A673 (cell line): ENCODE data around the gene NHERF2. TPM values are rescaled to one million over a fixed set of nuclear protein-coding genes. Genes with fewer than 3 reads are reported as not detected.

Experiments
- BruUV-seq: library from RNA; stranded (reverse); fragments of 400-500 nt; replicated peaks from 2 replicates; lab custom pipeline; 2021; lab: Mats Ljungman, UMichigan
- CTCF ChIA-PET: fragments of 300-600 bp; sonication (Branson Sonifier 250); formaldehyde crosslinking; loops from one replicate; lab custom pipeline; 2022; ENCODE audit warnings: antibody characterized with exemption; lab: Charles Lee
- POLR2A ChIA-PET: fragments of 300-600 bp; sonication (Branson Sonifier 250); formaldehyde crosslinking; loops from one replicate; lab custom pipeline; 2022; ENCODE audit warnings: antibody characterized with exemption; ENCODE audit not compliant: low non-redundant PET; lab: Charles Lee
- DNase-seq: peaks from one replicate; pipeline ENCODE4 v3.0.0-alpha.2; 2015; ENCODE audit warnings: low spot score
- H3K27ac ChIP-seq: fragments of 200-600 bp; sonication (generic); 2 replicates; pipeline ENCODE4 v1.5.1; 2016; ENCODE audit warnings: mixed run types, low read depth, mild to moderate bottlenecking, mixed read lengths, antibody characterized with exemption, low read length; ENCODE audit not compliant: poor library complexity, severe bottlenecking
- H3K27me3 ChIP-seq: fragments of 200-600 bp; sonication (generic); replicated peaks from 2 replicates; pipeline ENCODE4 v1.6.1; 2017; ENCODE audit warnings: mixed run types, low read depth, mild to moderate bottlenecking, mixed read lengths, antibody characterized with exemption, low read length; ENCODE audit not compliant: insufficient read depth, poor library complexity
- H3K36me3 ChIP-seq: fragments of 200-600 bp; sonication (generic); 2 replicates; pipeline ENCODE4 v1.6.1; 2016; ENCODE audit warnings: mixed run types, mild to moderate bottlenecking, mixed read lengths, antibody characterized with exemption, low read length; ENCODE audit not compliant: insufficient read depth, poor library complexity, severe bottlenecking
- H3K4me1 ChIP-seq: fragments of 200-600 bp; sonication (generic); 2 replicates; pipeline ENCODE4 v1.6.1; 2017; ENCODE audit warnings: mixed run types, mild to moderate bottlenecking, mixed read lengths, antibody characterized with exemption, low read length; ENCODE audit not compliant: insufficient read depth, poor library complexity, severe bottlenecking
- H3K4me3 ChIP-seq: fragments of 200-600 bp; sonication (generic); 2 replicates; pipeline ENCODE4 v1.5.1; 2016; ENCODE audit warnings: low read depth, mixed run types, mild to moderate bottlenecking, mixed read lengths, low read length; ENCODE audit not compliant: poor library complexity, severe bottlenecking
- H3K9me3 ChIP-seq: fragments of 200-600 bp; sonication (generic); 2 replicates; pipeline ENCODE4 v1.6.1; 2016; ENCODE audit warnings: mixed run types, low read depth, mild to moderate bottlenecking, mixed read lengths, antibody characterized with exemption, low read length; ENCODE audit not compliant: poor library complexity, severe bottlenecking
- CTCF ChIP-seq: fragments of 300-800, 200-600 bp; sonication (generic); conservative IDR thresholded peaks from 2 replicates; pipeline ENCODE4 v1.5.1; 2017; ENCODE audit warnings: low read depth, mild to moderate bottlenecking, antibody characterized with exemption, low read length, moderate library complexity, mixed read lengths
- EZH2 ChIP-seq: fragments of 200-600 bp; sonication (generic); IDR thresholded peaks from 2 replicates; pipeline ENCODE4 v1.6.1; 2017; ENCODE audit warnings: borderline replicate concordance, low read depth, mild to moderate bottlenecking, mixed read lengths, antibody characterized with exemption, low read length; ENCODE audit not compliant: poor library complexity, severe bottlenecking
- intact Hi-C: fragments of 100-400 bp; cut with micrococcal nuclease; formaldehyde crosslinking; loops from one replicate; pipeline ENCODE4 v1.10.0; 2022; ENCODE audit not compliant: unreplicated experiment
- total RNA-seq: library from RNA; stranded (reverse); gene quantifications from 2 replicates; pipeline ENCODE4 v1.2.3, GENCODE V29; 2021

NHERF2 gene
- total RNA-seq, 1 experiment from 2014 or later: 19.5 TPM

DNA sequence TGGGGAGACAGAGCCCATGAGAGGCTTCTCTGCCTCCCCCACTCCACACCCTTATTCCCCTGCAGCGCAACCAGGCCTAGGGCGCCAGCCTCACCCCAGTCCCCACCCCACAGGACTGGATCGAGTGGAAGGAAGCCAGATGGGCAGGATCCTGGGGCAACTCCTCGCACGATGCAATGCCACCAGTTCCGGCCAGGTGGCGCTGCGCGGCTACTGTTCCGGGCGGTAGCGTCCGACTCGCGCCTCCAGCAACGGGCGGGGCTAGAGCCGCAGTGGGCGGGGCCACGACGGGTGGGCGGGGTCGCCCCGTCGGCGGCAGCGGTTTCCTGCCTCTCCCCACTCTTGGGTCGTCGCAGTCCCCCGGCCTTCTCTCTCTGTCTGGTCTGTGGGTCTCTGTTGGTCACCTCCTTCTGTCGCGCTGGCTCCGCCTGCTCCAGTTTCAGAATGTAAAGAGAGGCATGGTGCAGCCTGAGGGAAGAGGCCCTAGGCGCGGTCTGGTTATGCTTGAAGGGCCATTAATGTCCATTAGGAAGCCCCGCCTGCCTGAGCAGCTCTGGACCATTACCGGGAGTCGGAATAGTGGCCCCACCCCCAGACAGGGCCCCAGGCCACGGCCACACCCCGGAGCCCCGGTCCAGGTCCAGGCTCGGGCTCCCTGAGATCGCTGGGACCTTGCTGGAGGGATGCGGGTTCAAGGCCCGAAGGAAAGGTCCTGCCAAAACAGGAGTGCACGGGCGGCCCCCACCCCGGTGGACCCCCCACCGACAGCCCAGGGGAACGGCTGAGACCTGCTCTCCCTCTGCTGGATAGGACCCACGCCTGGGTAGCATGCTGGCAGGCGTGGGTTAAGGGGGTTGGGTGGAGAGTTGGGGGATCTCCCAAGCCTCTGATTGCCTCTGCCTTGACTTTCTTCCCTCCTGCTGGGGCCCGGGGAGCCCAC lies 3.3 kb upstream of the NHERF2 start:
- H3K27me3 ChIP-seq: no peaks in the 10 kb centered on the region
- H3K4me3 ChIP-seq: peak overlapping the region; percentile 8
- no peaks in the 10 kb centered on the region for H3K9me3 ChIP-seq
- POLR2A ChIA-PET: no interaction called here
- H3K36me3 ChIP-seq: no peaks in the 10 kb centered on the region
- DNase-seq: peak; percentile 91
- TF ChIP-seq CTCF (peak; percentile 98), EZH2 (no peak)
- peaks cover 21% of the 10 kb centered on the region for H3K4me1 ChIP-seq
- peak overlapping the region; percentile 26 for H3K27ac ChIP-seq
- intact Hi-C loops: loop anchor here (1.0 to 5.0 kb wide), 2 partner anchors 117 to 129 kb away; no protein-coding TSS in a partner anchor
- BruUV-seq: no TSS peak
- CTCF ChIA-PET: interaction anchor here (0.6 to 1.3 kb wide), 5 partner anchors 11 to 151 kb away, joined by 3 to 7 read pairs (median 3); no protein-coding TSS in a partner anchor

GRCh38 chr16:2024032-2024420 lies 2.7 kb upstream of the NHERF2 start:
- no peak overlapping the region for H3K4me3 ChIP-seq
- BruUV-seq: no TSS peak
- H3K4me1 ChIP-seq: peaks cover 21% of the 10 kb centered on the region
- H3K9me3 ChIP-seq: no peaks in the 10 kb centered on the region
- H3K27ac ChIP-seq: no peak overlapping the region
- TF ChIP-seq CTCF (no peak), EZH2 (no peak)
- no peak for DNase-seq
- POLR2A ChIA-PET: no interaction called here
- H3K36me3 ChIP-seq: no peaks in the 10 kb centered on the region
- CTCF ChIA-PET: interaction anchor here (1.0 kb wide), 1 partner anchor 127 kb away, joined by 3 read pairs; no protein-coding TSS in a partner anchor
- intact Hi-C loops: loop anchor here (5.0 kb wide), 1 partner anchor 128 kb away; no protein-coding TSS in a partner anchor
- no peaks in the 10 kb centered on the region for H3K27me3 ChIP-seq

DNA sequence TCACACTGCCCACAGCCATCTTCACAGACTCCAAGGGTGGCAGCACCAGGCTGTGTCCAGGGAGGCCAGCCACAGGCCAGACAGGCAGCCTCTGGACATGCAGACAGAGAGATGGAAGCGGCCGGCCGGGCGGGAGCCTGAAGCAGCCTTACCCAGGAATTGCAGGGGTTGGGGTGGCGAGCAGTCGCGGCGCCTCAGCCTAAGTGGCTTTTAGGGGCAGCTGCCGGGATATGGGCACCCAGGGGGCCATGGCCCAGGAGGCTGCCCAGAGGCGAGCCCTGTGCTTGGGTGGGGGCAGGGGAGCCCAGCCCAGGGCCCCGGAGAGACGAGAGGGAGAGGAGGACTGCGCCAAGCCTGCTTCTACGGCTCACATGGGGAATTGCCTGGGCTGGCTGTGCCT lies 1.5 kb upstream of the NHERF2 start:
- BruUV-seq: no TSS peak
- no peak for DNase-seq
- no peaks in the 10 kb centered on the region for H3K27me3 ChIP-seq
- no peak overlapping the region for H3K4me3 ChIP-seq
- ChIA-PET CTCF (no interaction called here), POLR2A (interaction anchor here (0.6 kb wide), 1 partner anchor 1425 kb away, joined by 4 read pairs; no protein-coding TSS in a partner anchor)
- TF ChIP-seq CTCF: no peak
- no peak for TF ChIP-seq EZH2
- H3K4me1 ChIP-seq: peaks cover 21% of the 10 kb centered on the region
- no peak overlapping the region for H3K27ac ChIP-seq
- intact Hi-C loops: no loop called here
- no peaks in the 10 kb centered on the region for H3K36me3 ChIP-seq
- no peaks in the 10 kb centered on the region for H3K9me3 ChIP-seq
